Measurements from ENCODE around the gene PDE5A.

PDE5A gene

GRCh38 chr4:119592830-119593229 lies 35.8 kb downstream of the PDE5A start:
- H3K9ac ChIP-seq (ENCODE audit: low read depth in 1 of 2, low read length in 2 of 2) = no peak overlapping the region
- H3K27me3 ChIP-seq (ENCODE audit: control insufficient read depth in 1 of 2, insufficient read depth in 2 of 2, low read length in 2 of 2) = no peaks in the 10 kb centered on the region
- H3K4me3 ChIP-seq (ENCODE audit: low read depth in 1 of 2, low read length in 2 of 2) = no peak overlapping the region
- no peaks in the 10 kb centered on the region for H3K9me3 ChIP-seq (ENCODE audit: control insufficient read depth in 1 of 2, low read length in 2 of 2)
- no peak overlapping the region for H3K27ac ChIP-seq (ENCODE audit: low read depth, low read length)
- peaks cover 0 to 4% of the 10 kb centered on the region in 2 donors for H3K4me1 ChIP-seq (ENCODE audit: control insufficient read depth in 1 of 2, insufficient read depth in 2 of 2, low read length in 2 of 2)
- peaks cover 0 to 11% of the 10 kb centered on the region in 2 donors for H3K36me3 ChIP-seq (ENCODE audit: control insufficient read depth in 1 of 2, insufficient read depth in 2 of 2, low read length in 2 of 2)

GRCh38 chr4:119589165-119589564 lies 39.4 kb downstream of the PDE5A start:
- Histone ChIP-seq H3K9ac (ENCODE audit: low read depth in 1 of 2, low read length in 2 of 2) (no peak overlapping the region), H3K36me3 (ENCODE audit: control insufficient read depth in 1 of 2, insufficient read depth in 2 of 2, low read length in 2 of 2) (peaks cover 0 to under 1% of the 10 kb centered on the region in 2 donors), H3K4me1 (ENCODE audit: control insufficient read depth in 1 of 2, insufficient read depth in 2 of 2, low read length in 2 of 2) (no peaks in the 10 kb centered on the region), H3K27ac (ENCODE audit: low read depth, low read length) (no peak overlapping the region), H3K4me3 (ENCODE audit: low read depth in 1 of 2, low read length in 2 of 2) (no peak overlapping the region), H3K9me3 (ENCODE audit: control insufficient read depth in 1 of 2, low read length in 2 of 2) (no peaks in the 10 kb centered on the region), H3K27me3 (ENCODE audit: control insufficient read depth in 1 of 2, insufficient read depth in 2 of 2, low read length in 2 of 2) (no peaks in the 10 kb centered on the region)

GRCh38 chr4:119587796-119588195 lies 40.8 kb downstream of the PDE5A start:
- Histone ChIP-seq H3K36me3 (ENCODE audit: control insufficient read depth in 1 of 2, insufficient read depth in 2 of 2, low read length in 2 of 2) (peaks cover 0 to 6% of the 10 kb centered on the region in 2 donors), H3K4me1 (ENCODE audit: control insufficient read depth in 1 of 2, insufficient read depth in 2 of 2, low read length in 2 of 2) (no peaks in the 10 kb centered on the region), H3K9ac (ENCODE audit: low read depth in 1 of 2, low read length in 2 of 2) (no peak overlapping the region), H3K9me3 (ENCODE audit: control insufficient read depth in 1 of 2, low read length in 2 of 2) (no peaks in the 10 kb centered on the region), H3K27ac (ENCODE audit: low read depth, low read length) (no peak overlapping the region), H3K27me3 (ENCODE audit: control insufficient read depth in 1 of 2, insufficient read depth in 2 of 2, low read length in 2 of 2) (no peaks in the 10 kb centered on the region), H3K4me3 (ENCODE audit: low read depth in 1 of 2, low read length in 2 of 2) (no peak overlapping the region)

GRCh38 chr4:119585771-119586170 lies 42.8 kb downstream of the PDE5A start:
- H3K4me3 ChIP-seq (ENCODE audit: low read depth in 1 of 2, low read length in 2 of 2) = no peak overlapping the region
- no peaks in the 10 kb centered on the region for H3K27me3 ChIP-seq (ENCODE audit: control insufficient read depth in 1 of 2, insufficient read depth in 2 of 2, low read length in 2 of 2)
- H3K9ac ChIP-seq (ENCODE audit: low read depth in 1 of 2, low read length in 2 of 2) = no peak overlapping the region
- peaks cover 0 to 9% of the 10 kb centered on the region in 2 donors for H3K36me3 ChIP-seq (ENCODE audit: control insufficient read depth in 1 of 2, insufficient read depth in 2 of 2, low read length in 2 of 2)
- H3K4me1 ChIP-seq (ENCODE audit: control insufficient read depth in 1 of 2, insufficient read depth in 2 of 2, low read length in 2 of 2) = no peaks in the 10 kb centered on the region
- no peaks in the 10 kb centered on the region for H3K9me3 ChIP-seq (ENCODE audit: control insufficient read depth in 1 of 2, low read length in 2 of 2)
- H3K27ac ChIP-seq (ENCODE audit: low read depth, low read length) = no peak overlapping the region

GRCh38 chr4:119581190-119581873 lies 47.3 kb downstream of the PDE5A start:
- H3K36me3 ChIP-seq (ENCODE audit: control insufficient read depth in 1 of 2, insufficient read depth in 2 of 2, low read length in 2 of 2) = peaks cover 0 to 9% of the 10 kb centered on the region in 2 donors
- H3K4me1 ChIP-seq (ENCODE audit: control insufficient read depth in 1 of 2, insufficient read depth in 2 of 2, low read length in 2 of 2) = no peaks in the 10 kb centered on the region
- no peaks in the 10 kb centered on the region for H3K27me3 ChIP-seq (ENCODE audit: control insufficient read depth in 1 of 2, insufficient read depth in 2 of 2, low read length in 2 of 2)
- no peaks in the 10 kb centered on the region for H3K9me3 ChIP-seq (ENCODE audit: control insufficient read depth in 1 of 2, low read length in 2 of 2)
- no peak overlapping the region for H3K27ac ChIP-seq (ENCODE audit: low read depth, low read length)
- H3K4me3 ChIP-seq (ENCODE audit: low read depth in 1 of 2, low read length in 2 of 2) = no peak overlapping the region
- no peak overlapping the region for H3K9ac ChIP-seq (ENCODE audit: low read depth in 1 of 2, low read length in 2 of 2)

GRCh38 chr4:119580293-119580692 lies 48.3 kb downstream of the PDE5A start:
- H3K9me3 ChIP-seq (ENCODE audit: control insufficient read depth in 1 of 2, low read length in 2 of 2) = no peaks in the 10 kb centered on the region
- H3K27ac ChIP-seq (ENCODE audit: low read depth, low read length) = no peak overlapping the region
- H3K27me3 ChIP-seq (ENCODE audit: control insufficient read depth in 1 of 2, insufficient read depth in 2 of 2, low read length in 2 of 2) = no peaks in the 10 kb centered on the region
- no peaks in the 10 kb centered on the region for H3K4me1 ChIP-seq (ENCODE audit: control insufficient read depth in 1 of 2, insufficient read depth in 2 of 2, low read length in 2 of 2)
- no peak overlapping the region for H3K9ac ChIP-seq (ENCODE audit: low read depth in 1 of 2, low read length in 2 of 2)
- H3K4me3 ChIP-seq (ENCODE audit: low read depth in 1 of 2, low read length in 2 of 2) = no peak overlapping the region
- peaks cover 0 to 9% of the 10 kb centered on the region in 2 donors for H3K36me3 ChIP-seq (ENCODE audit: control insufficient read depth in 1 of 2, insufficient read depth in 2 of 2, low read length in 2 of 2)

GRCh38 chr4:119579823-119580222 lies 48.8 kb downstream of the PDE5A start:
- Histone ChIP-seq H3K36me3 (ENCODE audit: control insufficient read depth in 1 of 2, insufficient read depth in 2 of 2, low read length in 2 of 2) (peaks cover 0 to 9% of the 10 kb centered on the region in 2 donors), H3K4me1 (ENCODE audit: control insufficient read depth in 1 of 2, insufficient read depth in 2 of 2, low read length in 2 of 2) (no peaks in the 10 kb centered on the region), H3K9me3 (ENCODE audit: control insufficient read depth in 1 of 2, low read length in 2 of 2) (no peaks in the 10 kb centered on the region), H3K4me3 (ENCODE audit: low read depth in 1 of 2, low read length in 2 of 2) (no peak overlapping the region), H3K9ac (ENCODE audit: low read depth in 1 of 2, low read length in 2 of 2) (no peak overlapping the region), H3K27me3 (ENCODE audit: control insufficient read depth in 1 of 2, insufficient read depth in 2 of 2, low read length in 2 of 2) (no peaks in the 10 kb centered on the region), H3K27ac (ENCODE audit: low read depth, low read length) (no peak overlapping the region)

- H3K4me1 ChIP-seq (ENCODE audit: control insufficient read depth in 1 of 2, insufficient read depth in 2 of 2, low read length in 2 of 2) = no peaks in the 10 kb centered on the region
- no peaks in the 10 kb centered on the region for H3K27me3 ChIP-seq (ENCODE audit: control insufficient read depth in 1 of 2, insufficient read depth in 2 of 2, low read length in 2 of 2)
- H3K27ac ChIP-seq (ENCODE audit: low read depth, low read length) = no peak overlapping the region
- H3K9me3 ChIP-seq (ENCODE audit: control insufficient read depth in 1 of 2, low read length in 2 of 2) = no peaks in the 10 kb centered on the region
- no peak overlapping the region for H3K9ac ChIP-seq (ENCODE audit: low read depth in 1 of 2, low read length in 2 of 2)
- no peak overlapping the region for H3K4me3 ChIP-seq (ENCODE audit: low read depth in 1 of 2, low read length in 2 of 2)
- H3K36me3 ChIP-seq (ENCODE audit: control insufficient read depth in 1 of 2, insufficient read depth in 2 of 2, low read length in 2 of 2) = peaks cover 1 to 12% of the 10 kb centered on the region in 2 donors
These were observed 58.2 kb downstream of the PDE5A start for GRCh38 chr4:119570401-119570800.

- Histone ChIP-seq H3K4me1 (ENCODE audit: control insufficient read depth in 1 of 2, insufficient read depth in 2 of 2, low read length in 2 of 2) (no peaks in the 10 kb centered on the region), H3K4me3 (ENCODE audit: low read depth in 1 of 2, low read length in 2 of 2) (no peak overlapping the region), H3K27ac (ENCODE audit: low read depth, low read length) (no peak overlapping the region), H3K9ac (ENCODE audit: low read depth in 1 of 2, low read length in 2 of 2) (no peak overlapping the region), H3K9me3 (ENCODE audit: control insufficient read depth in 1 of 2, low read length in 2 of 2) (peaks cover 3 to 8% of the 10 kb centered on the region in 2 donors), H3K36me3 (ENCODE audit: control insufficient read depth in 1 of 2, insufficient read depth in 2 of 2, low read length in 2 of 2) (peaks cover 22 to 35% of the 10 kb centered on the region in 2 donors), H3K27me3 (ENCODE audit: control insufficient read depth in 1 of 2, insufficient read depth in 2 of 2, low read length in 2 of 2) (no peaks in the 10 kb centered on the region)
These were observed 64.5 kb downstream of the PDE5A start for GRCh38 chr4:119564106-119564505.

GRCh38 chr4:119559044-119559647 lies 69.5 kb downstream of the PDE5A start:
- Histone ChIP-seq H3K27ac (ENCODE audit: low read depth, low read length) (no peak overlapping the region), H3K9ac (ENCODE audit: low read depth in 1 of 2, low read length in 2 of 2) (no peak overlapping the region), H3K9me3 (ENCODE audit: control insufficient read depth in 1 of 2, low read length in 2 of 2) (peaks cover under 1% of the 10 kb centered on the region in 2 donors), H3K36me3 (ENCODE audit: control insufficient read depth in 1 of 2, insufficient read depth in 2 of 2, low read length in 2 of 2) (peaks cover 16 to 27% of the 10 kb centered on the region in 2 donors), H3K4me3 (ENCODE audit: low read depth in 1 of 2, low read length in 2 of 2) (no peak overlapping the region), H3K4me1 (ENCODE audit: control insufficient read depth in 1 of 2, insufficient read depth in 2 of 2, low read length in 2 of 2) (no peaks in the 10 kb centered on the region), H3K27me3 (ENCODE audit: control insufficient read depth in 1 of 2, insufficient read depth in 2 of 2, low read length in 2 of 2) (no peaks in the 10 kb centered on the region)
